ENCODE measurements around the gene NRDE2. TPM values are rescaled to one million over a fixed set of nuclear protein-coding genes. Genes with fewer than 3 reads are reported as not detected.

The NRDE2 gene
- total RNA-seq, 1 experiment from 2014 or later: 12.1 TPM

DNA sequence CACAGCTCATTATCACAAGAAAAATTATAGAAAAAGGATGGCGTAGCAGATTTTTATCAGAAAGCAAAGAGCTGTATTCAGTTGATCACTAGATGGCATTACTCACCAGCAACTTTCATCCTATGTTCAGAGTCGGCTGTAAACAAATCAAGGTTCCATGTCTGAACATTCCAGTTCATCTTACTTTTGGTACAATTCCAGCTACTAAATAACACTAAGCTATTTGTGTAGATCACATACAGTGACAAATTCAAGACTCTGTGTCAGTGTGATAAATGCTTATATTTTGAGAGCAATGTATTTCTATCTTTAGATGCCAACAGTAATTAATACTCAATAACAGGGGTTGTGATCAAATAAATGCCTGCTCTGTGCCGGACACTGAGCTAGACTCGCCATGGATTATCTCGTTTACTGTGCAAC is 30.1 kb downstream of the NRDE2 start:
- POLR2A ChIA-PET: no interaction called here
- no peak for ATAC-seq
- TF ChIP-seq FOXP1 (CRISPR knock-in tag; IDR thresholded peaks at IDR 0.05; ENCODE audit: borderline replicate concordance) (no peak), GABPB1 (CRISPR knock-in tag; IDR thresholded peaks at IDR 0.05) (no peak), MXD4 (CRISPR knock-in tag; IDR thresholded peaks at IDR 0.05; ENCODE audit: borderline replicate concordance) (no peak), CBFB (CRISPR knock-in tag; IDR thresholded peaks at IDR 0.05; ENCODE audit: low read depth) (no peak), IRF2 (CRISPR knock-in tag; IDR thresholded peaks at IDR 0.05; ENCODE audit: borderline replicate concordance, low read depth) (no peak), CREB1 (CRISPR knock-in tag; IDR thresholded peaks at IDR 0.05) (no peak), ZNF396 (CRISPR knock-in tag; IDR thresholded peaks at IDR 0.05; ENCODE audit: borderline replicate concordance) (no peak), JUN (CRISPR knock-in tag; IDR thresholded peaks at IDR 0.05) (no peak)
- TF ChIP-seq, protein P1, sequence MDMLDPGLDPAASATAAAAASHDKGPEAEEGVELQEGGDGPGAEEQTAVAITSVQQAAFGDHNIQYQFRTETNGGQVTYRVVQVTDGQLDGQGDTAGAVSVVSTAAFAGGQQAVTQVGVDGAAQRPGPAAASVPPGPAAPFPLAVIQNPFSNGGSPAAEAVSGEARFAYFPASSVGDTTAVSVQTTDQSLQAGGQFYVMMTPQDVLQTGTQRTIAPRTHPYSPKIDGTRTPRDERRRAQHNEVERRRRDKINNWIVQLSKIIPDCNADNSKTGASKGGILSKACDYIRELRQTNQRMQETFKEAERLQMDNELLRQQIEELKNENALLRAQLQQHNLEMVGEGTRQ (CRISPR knock-in tag; IDR thresholded peaks at IDR 0.05): no peak
- TF ChIP-seq, protein P2, sequence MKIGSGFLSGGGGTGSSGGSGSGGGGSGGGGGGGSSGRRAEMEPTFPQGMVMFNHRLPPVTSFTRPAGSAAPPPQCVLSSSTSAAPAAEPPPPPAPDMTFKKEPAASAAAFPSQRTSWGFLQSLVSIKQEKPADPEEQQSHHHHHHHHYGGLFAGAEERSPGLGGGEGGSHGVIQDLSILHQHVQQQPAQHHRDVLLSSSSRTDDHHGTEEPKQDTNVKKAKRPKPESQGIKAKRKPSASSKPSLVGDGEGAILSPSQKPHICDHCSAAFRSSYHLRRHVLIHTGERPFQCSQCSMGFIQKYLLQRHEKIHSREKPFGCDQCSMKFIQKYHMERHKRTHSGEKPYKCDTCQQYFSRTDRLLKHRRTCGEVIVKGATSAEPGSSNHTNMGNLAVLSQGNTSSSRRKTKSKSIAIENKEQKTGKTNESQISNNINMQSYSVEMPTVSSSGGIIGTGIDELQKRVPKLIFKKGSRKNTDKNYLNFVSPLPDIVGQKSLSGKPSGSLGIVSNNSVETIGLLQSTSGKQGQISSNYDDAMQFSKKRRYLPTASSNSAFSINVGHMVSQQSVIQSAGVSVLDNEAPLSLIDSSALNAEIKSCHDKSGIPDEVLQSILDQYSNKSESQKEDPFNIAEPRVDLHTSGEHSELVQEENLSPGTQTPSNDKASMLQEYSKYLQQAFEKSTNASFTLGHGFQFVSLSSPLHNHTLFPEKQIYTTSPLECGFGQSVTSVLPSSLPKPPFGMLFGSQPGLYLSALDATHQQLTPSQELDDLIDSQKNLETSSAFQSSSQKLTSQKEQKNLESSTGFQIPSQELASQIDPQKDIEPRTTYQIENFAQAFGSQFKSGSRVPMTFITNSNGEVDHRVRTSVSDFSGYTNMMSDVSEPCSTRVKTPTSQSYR (CRISPR knock-in tag; IDR thresholded peaks at IDR 0.05): no peak
- TF ChIP-seq, protein P3, sequence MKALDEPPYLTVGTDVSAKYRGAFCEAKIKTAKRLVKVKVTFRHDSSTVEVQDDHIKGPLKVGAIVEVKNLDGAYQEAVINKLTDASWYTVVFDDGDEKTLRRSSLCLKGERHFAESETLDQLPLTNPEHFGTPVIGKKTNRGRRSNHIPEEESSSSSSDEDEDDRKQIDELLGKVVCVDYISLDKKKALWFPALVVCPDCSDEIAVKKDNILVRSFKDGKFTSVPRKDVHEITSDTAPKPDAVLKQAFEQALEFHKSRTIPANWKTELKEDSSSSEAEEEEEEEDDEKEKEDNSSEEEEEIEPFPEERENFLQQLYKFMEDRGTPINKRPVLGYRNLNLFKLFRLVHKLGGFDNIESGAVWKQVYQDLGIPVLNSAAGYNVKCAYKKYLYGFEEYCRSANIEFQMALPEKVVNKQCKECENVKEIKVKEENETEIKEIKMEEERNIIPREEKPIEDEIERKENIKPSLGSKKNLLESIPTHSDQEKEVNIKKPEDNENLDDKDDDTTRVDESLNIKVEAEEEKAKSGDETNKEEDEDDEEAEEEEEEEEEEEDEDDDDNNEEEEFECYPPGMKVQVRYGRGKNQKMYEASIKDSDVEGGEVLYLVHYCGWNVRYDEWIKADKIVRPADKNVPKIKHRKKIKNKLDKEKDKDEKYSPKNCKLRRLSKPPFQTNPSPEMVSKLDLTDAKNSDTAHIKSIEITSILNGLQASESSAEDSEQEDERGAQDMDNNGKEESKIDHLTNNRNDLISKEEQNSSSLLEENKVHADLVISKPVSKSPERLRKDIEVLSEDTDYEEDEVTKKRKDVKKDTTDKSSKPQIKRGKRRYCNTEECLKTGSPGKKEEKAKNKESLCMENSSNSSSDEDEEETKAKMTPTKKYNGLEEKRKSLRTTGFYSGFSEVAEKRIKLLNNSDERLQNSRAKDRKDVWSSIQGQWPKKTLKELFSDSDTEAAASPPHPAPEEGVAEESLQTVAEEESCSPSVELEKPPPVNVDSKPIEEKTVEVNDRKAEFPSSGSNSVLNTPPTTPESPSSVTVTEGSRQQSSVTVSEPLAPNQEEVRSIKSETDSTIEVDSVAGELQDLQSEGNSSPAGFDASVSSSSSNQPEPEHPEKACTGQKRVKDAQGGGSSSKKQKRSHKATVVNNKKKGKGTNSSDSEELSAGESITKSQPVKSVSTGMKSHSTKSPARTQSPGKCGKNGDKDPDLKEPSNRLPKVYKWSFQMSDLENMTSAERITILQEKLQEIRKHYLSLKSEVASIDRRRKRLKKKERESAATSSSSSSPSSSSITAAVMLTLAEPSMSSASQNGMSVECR (CRISPR knock-in tag; IDR thresholded peaks at IDR 0.05; ENCODE audit: borderline replicate concordance): no peak
- TF ChIP-seq, protein P4, sequence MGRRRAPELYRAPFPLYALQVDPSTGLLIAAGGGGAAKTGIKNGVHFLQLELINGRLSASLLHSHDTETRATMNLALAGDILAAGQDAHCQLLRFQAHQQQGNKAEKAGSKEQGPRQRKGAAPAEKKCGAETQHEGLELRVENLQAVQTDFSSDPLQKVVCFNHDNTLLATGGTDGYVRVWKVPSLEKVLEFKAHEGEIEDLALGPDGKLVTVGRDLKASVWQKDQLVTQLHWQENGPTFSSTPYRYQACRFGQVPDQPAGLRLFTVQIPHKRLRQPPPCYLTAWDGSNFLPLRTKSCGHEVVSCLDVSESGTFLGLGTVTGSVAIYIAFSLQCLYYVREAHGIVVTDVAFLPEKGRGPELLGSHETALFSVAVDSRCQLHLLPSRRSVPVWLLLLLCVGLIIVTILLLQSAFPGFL (CRISPR knock-in tag; IDR thresholded peaks at IDR 0.05; ENCODE audit: borderline replicate concordance): no peak
- peaks cover 4% of the 10 kb centered on the region for H3K9me3 Mint-ChIP-seq
- CTCF ChIA-PET: interaction anchor here (0.5 to 1.4 kb wide), 14 partner anchors 12 to 515 kb away, joined by 3 to 21 read pairs (median 4); no protein-coding TSS in a partner anchor
- H3K36me3 Mint-ChIP-seq: peaks cover 24% of the 10 kb centered on the region
- H3K27ac Mint-ChIP-seq: peak overlapping the region; percentile 71; the same call in 1 of the 2 replicates
- DNase-seq (ENCODE audit: low spot score): no peak
- H3K4me1 Mint-ChIP-seq: peaks cover 54% of the 10 kb centered on the region
- no peak overlapping the region for H3K4me3 Mint-ChIP-seq
- H3K27me3 Mint-ChIP-seq (ENCODE audit: low read depth): no peaks in the 10 kb centered on the region; the same call in 1 of the 2 replicates

DNA sequence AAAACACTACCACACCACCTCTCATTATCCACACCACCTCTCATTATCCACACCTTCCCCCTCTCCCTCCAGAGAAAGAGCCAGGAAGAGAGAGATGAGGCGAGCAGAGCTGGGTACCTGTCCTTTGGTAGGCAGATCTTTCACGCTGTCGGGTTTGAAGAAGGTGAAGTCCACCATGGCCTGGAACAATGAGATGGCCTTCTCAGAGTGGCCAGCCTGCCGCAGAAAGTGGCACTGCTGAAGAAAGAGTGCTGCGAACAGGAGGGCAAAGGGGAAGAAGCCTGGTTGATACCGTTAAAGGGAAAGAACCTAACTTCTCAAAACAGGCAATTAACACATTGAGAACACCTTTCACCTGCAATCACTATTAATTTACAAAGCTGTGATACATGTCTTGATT is 30.6 kb downstream of the NRDE2 start:
- no peak for ATAC-seq
- H3K36me3 Mint-ChIP-seq: peaks cover 30% of the 10 kb centered on the region
- POLR2A ChIA-PET: no interaction called here
- TF ChIP-seq IRF2 (CRISPR knock-in tag; IDR thresholded peaks at IDR 0.05; ENCODE audit: borderline replicate concordance, low read depth) (no peak), SOX15 (CRISPR knock-in tag; IDR thresholded peaks at IDR 0.05) (no peak), HMGA2 (CRISPR knock-in tag; IDR thresholded peaks at IDR 0.05) (no peak), NFE2L1 (CRISPR knock-in tag; IDR thresholded peaks at IDR 0.05) (no peak), NR2C2 (CRISPR knock-in tag; IDR thresholded peaks at IDR 0.05) (no peak), FOXK1 (CRISPR knock-in tag; IDR thresholded peaks at IDR 0.05) (no peak), ATF1 (CRISPR knock-in tag; IDR thresholded peaks at IDR 0.05) (no peak), ZNF396 (CRISPR knock-in tag; IDR thresholded peaks at IDR 0.05; ENCODE audit: borderline replicate concordance) (no peak), ETV6 (CRISPR knock-in tag; IDR thresholded peaks at IDR 0.05) (no peak)
- TF ChIP-seq, protein P5, sequence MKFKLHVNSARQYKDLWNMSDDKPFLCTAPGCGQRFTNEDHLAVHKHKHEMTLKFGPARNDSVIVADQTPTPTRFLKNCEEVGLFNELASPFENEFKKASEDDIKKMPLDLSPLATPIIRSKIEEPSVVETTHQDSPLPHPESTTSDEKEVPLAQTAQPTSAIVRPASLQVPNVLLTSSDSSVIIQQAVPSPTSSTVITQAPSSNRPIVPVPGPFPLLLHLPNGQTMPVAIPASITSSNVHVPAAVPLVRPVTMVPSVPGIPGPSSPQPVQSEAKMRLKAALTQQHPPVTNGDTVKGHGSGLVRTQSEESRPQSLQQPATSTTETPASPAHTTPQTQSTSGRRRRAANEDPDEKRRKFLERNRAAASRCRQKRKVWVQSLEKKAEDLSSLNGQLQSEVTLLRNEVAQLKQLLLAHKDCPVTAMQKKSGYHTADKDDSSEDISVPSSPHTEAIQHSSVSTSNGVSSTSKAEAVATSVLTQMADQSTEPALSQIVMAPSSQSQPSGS (CRISPR knock-in tag; IDR thresholded peaks at IDR 0.05; ENCODE audit: borderline replicate concordance, low read depth): no peak
- TF ChIP-seq, protein P6, sequence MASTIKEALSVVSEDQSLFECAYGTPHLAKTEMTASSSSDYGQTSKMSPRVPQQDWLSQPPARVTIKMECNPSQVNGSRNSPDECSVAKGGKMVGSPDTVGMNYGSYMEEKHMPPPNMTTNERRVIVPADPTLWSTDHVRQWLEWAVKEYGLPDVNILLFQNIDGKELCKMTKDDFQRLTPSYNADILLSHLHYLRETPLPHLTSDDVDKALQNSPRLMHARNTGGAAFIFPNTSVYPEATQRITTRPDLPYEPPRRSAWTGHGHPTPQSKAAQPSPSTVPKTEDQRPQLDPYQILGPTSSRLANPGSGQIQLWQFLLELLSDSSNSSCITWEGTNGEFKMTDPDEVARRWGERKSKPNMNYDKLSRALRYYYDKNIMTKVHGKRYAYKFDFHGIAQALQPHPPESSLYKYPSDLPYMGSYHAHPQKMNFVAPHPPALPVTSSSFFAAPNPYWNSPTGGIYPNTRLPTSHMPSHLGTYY (CRISPR knock-in tag; IDR thresholded peaks at IDR 0.05): no peak
- TF ChIP-seq, protein P7, sequence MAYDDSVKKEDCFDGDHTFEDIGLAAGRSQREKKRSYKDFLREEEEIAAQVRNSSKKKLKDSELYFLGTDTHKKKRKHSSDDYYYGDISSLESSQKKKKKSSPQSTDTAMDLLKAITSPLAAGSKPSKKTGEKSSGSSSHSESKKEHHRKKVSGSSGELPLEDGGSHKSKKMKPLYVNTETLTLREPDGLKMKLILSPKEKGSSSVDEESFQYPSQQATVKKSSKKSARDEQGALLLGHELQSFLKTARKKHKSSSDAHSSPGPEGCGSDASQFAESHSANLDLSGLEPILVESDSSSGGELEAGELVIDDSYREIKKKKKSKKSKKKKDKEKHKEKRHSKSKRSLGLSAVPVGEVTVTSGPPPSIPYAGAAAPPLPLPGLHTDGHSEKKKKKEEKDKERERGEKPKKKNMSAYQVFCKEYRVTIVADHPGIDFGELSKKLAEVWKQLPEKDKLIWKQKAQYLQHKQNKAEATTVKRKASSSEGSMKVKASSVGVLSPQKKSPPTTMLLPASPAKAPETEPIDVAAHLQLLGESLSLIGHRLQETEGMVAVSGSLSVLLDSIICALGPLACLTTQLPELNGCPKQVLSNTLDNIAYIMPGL (CRISPR knock-in tag; IDR thresholded peaks at IDR 0.05): no peak

More for the DNA sequence above, 30.6 kb downstream of the NRDE2 start:
- no peak overlapping the region for H3K4me3 Mint-ChIP-seq
- H3K27ac Mint-ChIP-seq: peak overlapping the region; percentile 84
- H3K4me1 Mint-ChIP-seq: peaks cover 51% of the 10 kb centered on the region
- peaks cover 4% of the 10 kb centered on the region for H3K9me3 Mint-ChIP-seq
- no peaks in the 10 kb centered on the region; the same call in 1 of the 2 replicates for H3K27me3 Mint-ChIP-seq (ENCODE audit: low read depth)
- DNase-seq (ENCODE audit: low spot score): no peak
- CTCF ChIA-PET: interaction anchor here (0.7 to 1.4 kb wide), 12 partner anchors 12 to 516 kb away, joined by 3 to 21 read pairs (median 4); no protein-coding TSS in a partner anchor
